Activated CD8-positive, alpha-beta memory T cell treated with anti-CD3 and anti-CD28 coated beads for 48 hours (primary cell): ENCODE data around the gene TNFSF15.
"Not testable (repeated sequence)": the region's sequence is repeated elsewhere in the genome, so short reads cannot be mapped to it uniquely, and the experiment has no call there.

Experiments used
- DNase-seq, 3 experiments: peaks; one replicate each; pipeline ENCODE4 v3.0.0-alpha.2; 2020; ENCODE audit warnings: low read depth in 2 of 3, low spot score in 2 of 3

The TNFSF15 gene

GRCh38 chr9:114756920-114757319, 48.9 kb downstream of the TNFSF15 start:
- no peak for DNase-seq

GRCh38 chr9:114754581-114754980, 51.3 kb downstream of the TNFSF15 start:
- no peak for DNase-seq

DNA sequence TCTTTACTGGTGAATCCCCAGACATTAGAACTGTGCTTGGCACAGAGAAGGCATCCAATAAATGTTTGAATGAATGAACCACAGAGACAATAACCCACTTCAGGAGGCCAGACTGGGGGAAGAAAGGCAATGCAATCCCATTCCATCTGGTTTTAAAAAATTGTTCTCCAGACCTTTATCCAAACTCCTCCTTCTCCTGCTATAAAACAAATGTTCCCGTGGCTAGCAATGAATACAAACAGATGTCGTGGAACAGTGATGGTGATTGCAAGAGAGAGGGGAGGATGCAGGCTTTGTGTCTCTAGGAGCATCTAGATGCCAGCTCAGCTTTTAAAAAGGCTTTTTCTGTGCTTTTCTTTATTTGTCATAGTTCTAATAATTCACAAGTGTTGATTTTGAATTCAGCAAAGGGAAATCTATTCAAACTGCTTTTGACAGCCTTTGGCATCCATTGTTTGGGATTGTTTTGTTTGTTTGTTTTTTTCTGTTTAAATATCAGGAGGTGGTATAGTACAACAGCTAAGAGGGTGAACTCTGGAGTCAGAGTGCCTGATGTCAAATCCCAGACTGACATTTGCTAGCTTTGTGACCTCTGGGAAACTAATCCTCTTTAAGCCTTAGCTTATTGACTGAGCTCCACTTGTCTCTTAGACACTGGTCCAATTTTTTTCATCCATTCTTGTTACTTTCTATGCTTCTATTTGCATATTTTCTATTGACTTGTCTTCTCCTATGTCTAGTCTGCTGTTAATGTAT, 59.1 kb downstream of the TNFSF15 start:
- no peak for DNase-seq

DNA sequence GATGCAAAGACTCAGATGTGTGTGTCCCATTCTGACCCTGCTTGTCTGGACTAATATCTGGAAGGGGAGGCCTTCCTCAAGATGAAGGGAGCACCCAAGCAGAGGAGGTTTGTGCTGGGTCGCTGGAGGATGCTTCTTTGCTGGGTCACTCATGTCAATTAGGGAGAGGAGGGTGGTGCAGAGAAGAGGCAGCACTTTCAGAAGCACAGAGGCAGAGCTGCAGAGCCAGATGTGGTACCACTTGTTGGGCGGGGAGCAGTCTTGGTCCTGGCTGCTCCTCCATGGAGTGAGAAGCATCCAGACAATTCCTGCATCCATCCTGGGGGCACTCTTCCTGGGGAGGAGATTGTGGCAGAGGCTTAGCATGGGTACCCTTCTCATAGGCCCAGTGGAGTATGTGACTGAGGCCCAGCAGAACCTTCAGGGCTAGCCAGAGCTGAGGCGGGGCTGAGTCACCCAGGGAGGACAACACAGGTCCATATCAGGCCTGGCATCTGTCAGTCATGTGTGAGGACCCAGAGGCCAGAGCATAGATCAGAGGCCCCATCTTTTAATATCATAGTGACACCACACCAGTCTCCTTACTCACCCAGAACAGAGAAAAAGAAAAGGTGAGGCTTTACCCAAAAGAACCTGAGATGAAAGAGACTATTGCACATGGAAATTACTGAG, 59.8 kb downstream of the TNFSF15 start:
- no peak for DNase-seq

DNA sequence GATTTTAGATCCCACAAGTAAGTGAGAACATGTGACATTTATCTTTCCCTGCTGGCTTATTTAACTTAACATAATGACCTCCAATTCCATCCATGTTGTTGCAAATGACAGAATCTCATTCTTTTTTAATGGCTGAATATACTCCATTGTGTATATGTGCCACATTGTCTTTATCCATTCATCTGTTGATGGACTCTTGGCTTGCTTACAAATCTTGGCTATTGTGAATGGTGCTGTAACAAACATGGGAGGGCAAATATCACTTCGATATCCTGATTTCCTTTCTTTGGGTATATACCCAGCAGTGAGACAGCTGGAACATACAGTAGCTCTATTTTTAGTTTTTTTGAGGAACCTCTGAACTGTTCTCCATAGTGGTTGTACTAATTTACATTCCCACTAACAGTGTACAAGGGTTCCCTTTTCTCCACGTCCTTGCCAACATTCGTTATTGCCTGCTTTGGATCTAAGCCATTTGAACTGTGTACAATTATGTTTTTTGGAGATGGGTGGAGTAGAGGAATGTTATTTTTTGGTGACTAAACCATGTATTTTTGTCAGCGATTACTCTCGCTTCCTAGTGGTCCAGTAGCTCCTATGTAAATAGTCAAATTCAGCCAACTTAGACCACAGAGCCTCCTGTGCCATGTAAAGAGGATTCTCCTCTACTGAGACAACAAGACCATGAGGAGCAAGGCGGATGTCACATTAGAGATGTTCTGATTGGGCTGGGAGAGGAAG, 60.6 kb downstream of the TNFSF15 start:
- DNase-seq, result no peak

- DNase-seq, result no peak
Observed at GRCh38 chr9:114743446-114743845, 62.4 kb downstream of the TNFSF15 start.

GRCh38 chr9:114742947-114743346, 62.9 kb downstream of the TNFSF15 start:
- no peak for DNase-seq

DNA sequence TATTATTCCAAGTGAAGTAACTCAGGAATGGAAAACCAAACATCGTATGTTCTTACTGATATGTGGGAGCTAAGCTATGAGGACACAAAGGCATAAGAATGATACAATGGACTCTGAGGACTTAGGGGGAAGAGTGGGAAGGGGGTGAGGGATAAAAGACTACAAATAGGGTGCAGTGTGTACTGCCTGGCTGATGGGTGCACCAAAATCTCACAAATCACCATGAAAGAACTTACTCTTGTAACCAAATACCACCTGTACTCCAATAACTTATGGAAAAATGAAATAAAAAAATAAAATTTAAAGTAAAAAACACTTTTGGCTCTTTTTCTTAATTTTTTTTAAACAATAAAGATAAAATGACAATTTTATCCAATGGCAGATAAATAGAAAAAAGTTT, 64.3 kb downstream of the TNFSF15 start:
- DNase-seq, result not testable (repeated sequence)

GRCh38 chr9:114738581-114739316, 67.1 kb downstream of the TNFSF15 start:
- no peak for DNase-seq

DNA sequence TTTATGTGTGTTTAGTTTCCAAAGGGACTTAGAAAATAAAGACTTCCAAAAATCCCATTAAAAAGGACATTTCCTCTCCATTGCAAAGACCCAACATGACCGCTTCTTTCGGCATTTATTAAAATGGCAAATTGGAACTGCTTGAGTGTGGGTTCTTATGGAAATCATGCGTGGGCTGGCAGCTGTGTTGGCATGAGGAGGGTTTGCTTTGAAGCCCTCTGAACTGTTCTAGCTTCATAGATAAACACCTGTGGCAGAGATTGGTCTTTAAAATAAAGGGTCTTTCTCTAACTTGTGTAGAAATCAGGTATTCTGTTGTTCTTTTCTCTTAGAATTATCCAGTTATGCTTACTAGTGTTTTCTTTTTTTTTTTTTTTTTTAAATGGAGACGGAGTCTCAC, 68.0 kb downstream of the TNFSF15 start:
- no peak for DNase-seq

GRCh38 chr9:114737118-114737517, 68.7 kb downstream of the TNFSF15 start:
- no peak for DNase-seq

DNA sequence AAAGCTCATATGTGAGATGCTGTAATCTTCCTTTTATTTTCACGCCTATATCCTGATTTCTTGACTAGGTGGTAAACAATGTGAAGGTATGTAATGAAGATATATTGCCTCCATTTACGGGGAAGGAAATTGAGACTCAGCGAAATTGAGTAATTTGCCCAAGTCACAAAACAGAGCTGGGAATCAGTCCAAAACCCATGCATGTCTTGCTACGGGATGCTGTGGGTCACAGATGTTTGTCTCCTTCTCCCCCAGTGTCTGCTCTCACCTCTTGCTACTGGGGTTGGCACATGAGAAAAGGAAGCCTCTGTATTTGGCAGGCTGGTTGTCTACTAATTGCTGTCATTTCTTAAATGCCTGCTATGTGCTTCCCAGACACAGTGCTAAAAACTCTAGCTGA, 70.1 kb downstream of the TNFSF15 start:
- no peak for DNase-seq

- not testable (repeated sequence) for DNase-seq
Observed at GRCh38 chr9:114735139-114735538, 70.7 kb downstream of the TNFSF15 start.
